Measurements from ENCODE around the gene PANK4. TPM values are rescaled to one million over a fixed set of nuclear protein-coding genes. Genes with fewer than 3 reads are reported as not detected.

Gene PANK4
- total and polyA plus RNA-seq, 2 experiments from 2014 or later: 18.5 to 21.3 TPM

DNA sequence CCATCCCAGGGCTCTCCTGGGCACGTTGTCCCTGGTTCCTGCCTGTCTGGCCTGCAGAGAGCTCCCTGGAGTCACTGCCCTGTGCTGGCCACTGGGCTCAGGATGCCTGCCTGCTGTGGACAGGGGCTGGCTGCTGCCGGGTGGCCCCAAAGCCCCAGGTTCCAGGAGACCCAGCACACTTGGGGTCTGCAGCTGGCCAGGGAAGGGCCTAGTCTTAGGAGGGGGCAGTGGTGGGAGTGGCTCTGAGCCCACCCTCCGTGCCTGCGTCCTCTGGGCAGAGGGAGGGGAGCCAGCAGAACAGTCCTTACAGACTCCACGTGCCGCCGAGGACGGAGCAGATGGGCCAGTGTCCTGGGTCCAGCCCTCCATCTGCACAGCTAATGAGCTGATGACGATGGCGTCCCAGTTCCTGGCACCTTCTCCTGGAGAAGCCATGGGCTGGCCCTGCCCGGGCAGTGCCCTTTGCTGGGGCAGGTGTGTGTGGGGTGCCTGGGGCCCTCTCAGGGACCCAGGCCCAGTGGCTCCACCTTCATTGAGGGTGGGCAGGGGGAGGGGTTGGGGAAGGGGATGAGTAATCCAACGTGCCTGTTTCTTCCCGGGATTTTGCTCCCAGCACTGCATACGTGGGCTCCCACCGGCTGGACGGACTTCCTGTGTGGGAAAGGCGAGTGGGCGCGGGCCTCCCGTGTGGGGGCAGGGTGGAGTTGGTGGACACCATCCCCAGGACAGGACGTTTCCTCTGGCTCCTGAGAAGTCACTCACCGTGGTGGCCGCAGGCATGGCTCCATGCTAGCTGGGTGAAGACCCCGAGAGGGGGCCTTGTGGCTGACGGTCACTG, 57.1 kb downstream of the PANK4 start:
- WGBS (ENCODE audit: low lambda C conversion rate, missing lambda C conversion rate): 77% methylated on average over 23 of the region's 25 CpGs
- Histone ChIP-seq H3K4me1 (ENCODE audit: insufficient read depth) (peaks cover 4% of the 10 kb centered on the region), H3K9me2 (replicated peaks; ENCODE audit: insufficient read depth) (no peaks in the 10 kb centered on the region), H3K9me3 (ENCODE audit: low read depth) (no peaks in the 10 kb centered on the region), H3K27ac (no peak overlapping the region), H3K27me3 (peaks cover 10% of the 10 kb centered on the region), H3K79me2 (no peaks in the 10 kb centered on the region), H4K20me1 (ENCODE audit: insufficient read depth, poor library complexity, severe bottlenecking) (no peaks in the 10 kb centered on the region), H3K36me3 (replicated peaks; ENCODE audit: insufficient read depth, low read depth) (no peaks in the 10 kb centered on the region), H3K4me2 (no peak overlapping the region), H3K4me3 (no peak overlapping the region), H2AFZ (no peak overlapping the region)
- DNase-seq (ENCODE audit: low spot score): no peak
- TF ChIP-seq EZH2 (IDR thresholded peaks at IDR 0.05; ENCODE audit: borderline replicate concordance) (no peak), EZH2phosphoT487 (IDR thresholded peaks at IDR 0.05; ENCODE audit: low read depth, severe bottlenecking, unreplicated experiment) (no peak)
- TF ChIP-seq, protein P1, sequence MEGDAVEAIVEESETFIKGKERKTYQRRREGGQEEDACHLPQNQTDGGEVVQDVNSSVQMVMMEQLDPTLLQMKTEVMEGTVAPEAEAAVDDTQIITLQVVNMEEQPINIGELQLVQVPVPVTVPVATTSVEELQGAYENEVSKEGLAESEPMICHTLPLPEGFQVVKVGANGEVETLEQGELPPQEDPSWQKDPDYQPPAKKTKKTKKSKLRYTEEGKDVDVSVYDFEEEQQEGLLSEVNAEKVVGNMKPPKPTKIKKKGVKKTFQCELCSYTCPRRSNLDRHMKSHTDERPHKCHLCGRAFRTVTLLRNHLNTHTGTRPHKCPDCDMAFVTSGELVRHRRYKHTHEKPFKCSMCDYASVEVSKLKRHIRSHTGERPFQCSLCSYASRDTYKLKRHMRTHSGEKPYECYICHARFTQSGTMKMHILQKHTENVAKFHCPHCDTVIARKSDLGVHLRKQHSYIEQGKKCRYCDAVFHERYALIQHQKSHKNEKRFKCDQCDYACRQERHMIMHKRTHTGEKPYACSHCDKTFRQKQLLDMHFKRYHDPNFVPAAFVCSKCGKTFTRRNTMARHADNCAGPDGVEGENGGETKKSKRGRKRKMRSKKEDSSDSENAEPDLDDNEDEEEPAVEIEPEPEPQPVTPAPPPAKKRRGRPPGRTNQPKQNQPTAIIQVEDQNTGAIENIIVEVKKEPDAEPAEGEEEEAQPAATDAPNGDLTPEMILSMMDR (IDR thresholded peaks at IDR 0.05; ENCODE audit: poor library complexity): no peak

DNA sequence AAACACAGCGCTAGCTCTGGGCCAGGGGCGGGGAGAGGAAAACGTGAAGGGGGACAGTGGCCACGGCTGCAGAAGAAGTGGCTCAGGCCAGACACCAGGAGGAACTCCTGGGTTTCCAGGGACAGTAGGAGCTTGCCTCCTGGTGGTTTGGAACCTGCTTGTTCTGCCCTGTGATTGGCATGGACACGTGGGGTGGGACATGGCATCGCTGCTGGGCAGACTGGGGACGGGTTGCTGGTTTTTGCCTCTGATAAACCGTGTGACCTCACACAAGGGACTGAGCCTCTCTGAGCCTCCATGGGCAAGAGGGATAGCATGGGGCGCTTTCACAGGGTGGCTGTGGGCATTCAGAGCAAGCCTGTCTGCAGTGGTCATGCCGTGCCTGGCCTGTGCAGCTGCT, 57.9 kb downstream of the PANK4 start:
- no peak overlapping the region for H3K27ac ChIP-seq
- 68% methylated on average over 10 of the region's 10 CpGs for WGBS (ENCODE audit: low lambda C conversion rate, missing lambda C conversion rate)
- H3K36me3 ChIP-seq (replicated peaks; ENCODE audit: insufficient read depth, low read depth): no peaks in the 10 kb centered on the region
- no peaks in the 10 kb centered on the region for H3K79me2 ChIP-seq
- TF ChIP-seq EZH2 (IDR thresholded peaks at IDR 0.05; ENCODE audit: borderline replicate concordance) (no peak), EZH2phosphoT487 (IDR thresholded peaks at IDR 0.05; ENCODE audit: low read depth, severe bottlenecking, unreplicated experiment) (no peak)
- TF ChIP-seq, protein P1 (IDR thresholded peaks at IDR 0.05; ENCODE audit: poor library complexity): no peak
- peaks cover 10% of the 10 kb centered on the region for H3K27me3 ChIP-seq
- no peak for DNase-seq (ENCODE audit: low spot score)
- H3K4me1 ChIP-seq (ENCODE audit: insufficient read depth): no peaks in the 10 kb centered on the region
- no peak overlapping the region for H3K4me2 ChIP-seq
- no peak overlapping the region for H3K4me3 ChIP-seq
- H3K9me2 ChIP-seq (replicated peaks; ENCODE audit: insufficient read depth): no peaks in the 10 kb centered on the region
- no peak overlapping the region for H2AFZ ChIP-seq
- H4K20me1 ChIP-seq (ENCODE audit: insufficient read depth, poor library complexity, severe bottlenecking): no peaks in the 10 kb centered on the region
- no peaks in the 10 kb centered on the region for H3K9me3 ChIP-seq (ENCODE audit: low read depth)

GRCh38 chr1:2468041-2468472, 58.3 kb downstream of the PANK4 start:
- Histone ChIP-seq H3K79me2 (no peaks in the 10 kb centered on the region), H3K27me3 (peaks cover 10% of the 10 kb centered on the region), H3K4me1 (ENCODE audit: insufficient read depth) (no peaks in the 10 kb centered on the region), H3K27ac (no peak overlapping the region), H3K36me3 (replicated peaks; ENCODE audit: insufficient read depth, low read depth) (no peaks in the 10 kb centered on the region), H3K4me2 (no peak overlapping the region), H3K9me2 (replicated peaks; ENCODE audit: insufficient read depth) (no peaks in the 10 kb centered on the region), H2AFZ (no peak overlapping the region), H3K9me3 (ENCODE audit: low read depth) (no peaks in the 10 kb centered on the region), H4K20me1 (ENCODE audit: insufficient read depth, poor library complexity, severe bottlenecking) (no peaks in the 10 kb centered on the region), H3K4me3 (no peak overlapping the region)
- TF ChIP-seq, protein P1 (IDR thresholded peaks at IDR 0.05; ENCODE audit: poor library complexity): no peak
- TF ChIP-seq EZH2phosphoT487 (IDR thresholded peaks at IDR 0.05; ENCODE audit: low read depth, severe bottlenecking, unreplicated experiment) (no peak), EZH2 (IDR thresholded peaks at IDR 0.05; ENCODE audit: borderline replicate concordance) (no peak)
- DNase-seq (ENCODE audit: low spot score): peak; percentile 70
- 45% methylated on average over 10 of the region's 14 CpGs for WGBS (ENCODE audit: low lambda C conversion rate, missing lambda C conversion rate)
